Measurements from ENCODE around the gene UBE2J2.
A peak's percentile ranks its signal among the peaks of the same experiment; 100 is the strongest.

UBE2J2 gene

GRCh38 chr1:1213345-1214265, 60.0 kb downstream of the UBE2J2 start, which contains the start of gene TNFRSF4:
TSS of gene TNFRSF4 (minus strand) at chr1:1214153. CDS start at chr1:1214127, 26 bp downstream.
- DNase-seq (ENCODE audit: low read depth in 2 of 2) = peak in 1 of 2 donors; percentile 61

- no peak for DNase-seq (ENCODE audit: low read depth in 2 of 2)
These were observed 60.8 kb downstream of the UBE2J2 start for GRCh38 chr1:1212780-1213344.

GRCh38 chr1:1211541-1212441, 61.9 kb downstream of the UBE2J2 start:
- DNase-seq (ENCODE audit: low read depth in 2 of 2) = no peak

- no peak for DNase-seq (ENCODE audit: low read depth in 2 of 2)
These were observed 62.7 kb downstream of the UBE2J2 start for GRCh38 chr1:1210726-1211540.

GRCh38 chr1:1208713-1209433, 64.8 kb downstream of the UBE2J2 start:
- DNase-seq (ENCODE audit: low read depth in 2 of 2) = peak in 1 of 2 donors; percentile 52

- DNase-seq (ENCODE audit: low read depth in 2 of 2) = no peak
These were observed 66.1 kb downstream of the UBE2J2 start for GRCh38 chr1:1207571-1207892.

GRCh38 chr1:1206966-1207531, 66.6 kb downstream of the UBE2J2 start:
- DNase-seq (ENCODE audit: low read depth in 2 of 2) = no peak

GRCh38 chr1:1206376-1206965, 67.2 kb downstream of the UBE2J2 start, which contains the start of gene TNFRSF18:
TSS of gene TNFRSF18 (minus strand) at chr1:1206592. CDS start at chr1:1206571, 21 bp downstream.
- DNase-seq (ENCODE audit: low read depth in 2 of 2) = peak in 1 of 2 donors; percentile 55

- DNase-seq (ENCODE audit: low read depth in 2 of 2) = no peak
These were observed 67.8 kb downstream of the UBE2J2 start for GRCh38 chr1:1205769-1206375.

GRCh38 chr1:1204998-1205768, 68.5 kb downstream of the UBE2J2 start:
- DNase-seq (ENCODE audit: low read depth in 2 of 2) = no peak

- no peak for DNase-seq (ENCODE audit: low read depth in 2 of 2)
These were observed 69.2 kb downstream of the UBE2J2 start for GRCh38 chr1:1204425-1204920.
